OCI-M1 (cell line): ENCODE data around the gene DUXB.
A peak's percentile ranks its signal among the peaks of the same experiment; 100 is the strongest.

Source experiments
- DNase-seq: peaks from one replicate; lab custom pipeline; 2025; lab: John Stamatoyannopoulos, UW

The DUXB gene

GRCh38 chr16:75660321-75660720 lies 40.9 kb downstream of the DUXB start:
- DNase-seq = no peak

- DNase-seq = no peak
Measured at GRCh38 chr16:75658175-75658574, 43.1 kb downstream of the DUXB start.

GRCh38 chr16:75653922-75654321 lies 47.3 kb downstream of the DUXB start:
- no peak for DNase-seq

- peak; percentile 84 for DNase-seq
Measured at GRCh38 chr16:75648265-75649076, 52.8 kb downstream of the DUXB start.

DNA sequence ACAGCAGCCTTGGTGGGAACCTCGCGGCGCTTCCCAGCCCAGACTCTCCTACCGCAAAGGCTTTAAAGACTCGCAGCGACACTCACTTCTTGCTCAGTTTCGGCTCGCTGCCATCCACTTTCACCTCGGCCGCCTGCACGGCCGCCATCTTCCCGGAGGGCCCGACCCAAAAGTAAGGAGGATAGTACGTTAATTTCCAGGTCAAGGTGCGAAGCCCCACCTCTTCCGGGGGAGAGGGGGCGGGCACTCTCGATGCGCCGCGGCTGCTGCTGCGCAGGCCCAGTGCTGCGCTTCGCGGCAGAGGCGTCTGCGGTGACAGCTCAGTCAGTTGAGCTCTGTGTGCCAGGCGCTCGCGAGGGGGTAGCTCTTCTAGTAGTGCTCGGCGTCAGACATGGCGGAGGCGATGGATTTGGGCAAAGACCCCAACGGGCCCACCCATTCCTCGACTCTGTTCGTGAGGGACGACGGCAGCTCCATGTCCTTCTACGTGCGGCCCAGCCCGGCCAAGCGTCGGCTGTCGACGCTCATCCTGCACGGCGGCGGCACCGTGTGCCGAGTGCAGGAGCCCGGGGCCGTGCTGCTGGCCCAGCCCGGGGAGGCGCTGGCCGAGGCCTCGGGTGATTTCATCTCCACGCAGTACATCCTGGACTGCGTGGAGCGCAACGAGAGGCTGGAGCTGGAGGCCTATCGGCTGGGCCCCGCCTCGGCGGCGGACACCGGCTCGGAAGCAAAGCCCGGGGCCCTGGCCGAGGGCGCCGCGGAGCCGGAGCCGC lies 53.6 kb downstream of the DUXB start, which contains the start of the genes KARS1 and TERF2IP:
TSS of gene KARS1 (minus strand) at position 174 of the 773 bp plus-strand sequence. CDS start at position 148, 26 bp downstream.
TSS of gene TERF2IP (plus strand) at position 282 of the 773 bp plus-strand sequence. CDS start at position 392, 110 bp downstream.
- DNase-seq = peak; percentile 97

DNA sequence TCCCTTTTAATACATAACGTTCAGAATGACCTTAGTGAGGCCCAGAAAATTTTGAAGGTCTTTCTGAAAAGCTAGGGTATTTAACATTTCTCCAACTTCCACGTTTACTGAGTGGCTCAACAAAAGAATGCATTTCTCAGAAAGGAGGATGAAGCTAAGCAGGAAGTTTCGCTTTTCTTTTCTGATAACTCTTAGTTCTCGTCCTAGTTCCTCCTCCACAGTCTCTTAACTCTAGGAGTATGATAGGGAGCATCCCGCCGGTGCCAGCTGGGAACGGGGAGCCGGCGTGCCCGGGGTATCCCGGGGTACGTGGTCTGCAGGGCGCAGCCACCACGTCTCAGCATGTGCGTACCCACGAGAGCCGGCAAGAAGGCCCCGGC lies 54.2 kb downstream of the DUXB start:
- no peak for DNase-seq

DNA sequence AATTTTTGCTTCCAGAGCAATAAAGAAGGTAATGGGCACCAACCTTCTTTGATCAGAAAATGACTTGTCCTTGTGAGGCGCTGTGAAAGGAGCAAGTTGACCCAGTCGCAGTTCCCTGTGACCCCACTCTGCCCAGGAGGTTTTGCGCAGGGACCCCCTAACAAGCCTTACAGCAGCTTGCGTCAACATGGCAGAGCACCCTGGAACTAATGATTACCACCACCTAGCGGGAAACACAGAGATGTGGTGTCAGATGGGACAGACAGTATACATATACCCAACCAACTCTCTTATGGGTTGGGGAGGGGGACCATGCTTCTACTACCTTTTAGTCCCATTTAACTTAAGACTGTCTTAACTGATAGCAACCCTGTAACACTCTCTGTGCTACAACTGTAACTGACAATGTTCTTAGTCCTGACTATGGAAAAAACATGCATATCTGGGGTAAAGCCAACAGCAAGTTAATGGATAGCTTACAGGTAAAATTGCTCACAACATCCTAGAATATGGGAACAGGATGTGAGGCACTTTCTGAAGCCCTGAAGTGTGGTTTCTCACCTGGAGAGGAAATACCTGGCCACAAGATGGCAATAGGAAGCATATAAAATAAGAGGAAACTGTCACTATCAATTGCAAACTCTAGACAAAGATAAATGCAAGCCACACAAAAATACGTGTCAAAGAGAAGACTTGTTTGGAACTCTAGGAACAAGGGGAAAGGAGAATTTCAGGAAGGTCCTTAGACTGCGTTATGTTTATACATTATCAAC lies 56.8 kb downstream of the DUXB start:
- DNase-seq = no peak
